ENCODE results near the gene PCBP3. TPM values are rescaled to one million over a fixed set of nuclear protein-coding genes. Genes with fewer than 3 reads are reported as not detected.

PCBP3 gene
- total RNA-seq, 2 experiments from 2014 or later, result 0.66 to 1.3 TPM

DNA sequence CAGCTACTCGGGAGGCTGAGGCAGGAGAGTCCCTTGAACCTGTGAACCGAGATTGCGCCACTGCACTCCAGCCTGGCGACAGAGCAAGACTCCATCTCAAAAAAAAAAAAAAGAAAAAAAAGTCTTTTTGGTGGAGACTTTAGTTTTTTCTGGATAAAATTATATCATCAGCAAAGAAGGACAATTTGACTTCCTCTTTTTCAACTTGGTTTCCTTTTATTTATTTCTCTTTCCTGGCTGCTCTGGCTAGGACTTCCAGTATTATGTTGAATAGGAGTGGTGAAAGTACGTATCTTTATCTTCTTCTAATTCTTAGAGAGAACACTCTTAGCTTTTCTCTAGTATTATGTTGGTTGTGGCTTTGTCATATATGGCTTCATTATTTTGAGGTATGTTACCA lies 130.8 kb downstream of the PCBP3 start:
- Mint-ChIP-seq H3K27me3 (peaks cover 4% of the 10 kb centered on the region), H3K27ac (no peak overlapping the region), H3K4me1 (peaks cover 9% of the 10 kb centered on the region), H3K9me3 (peaks cover 13% of the 10 kb centered on the region), H3K36me3 (peaks cover 3% of the 10 kb centered on the region), H3K4me3 (no peak overlapping the region)
- no peak for DNase-seq

GRCh38 chr21:45776971-45777370 lies 133.4 kb downstream of the PCBP3 start:
- Mint-ChIP-seq H3K9me3 (peaks cover 13% of the 10 kb centered on the region), H3K36me3 (peaks cover 3% of the 10 kb centered on the region), H3K4me3 (no peak overlapping the region), H3K4me1 (no peaks in the 10 kb centered on the region), H3K27me3 (peaks cover 4% of the 10 kb centered on the region), H3K27ac (no peak overlapping the region)
- DNase-seq, result no peak

- Mint-ChIP-seq H3K36me3 (peaks cover 3% of the 10 kb centered on the region), H3K27me3 (peaks cover 4% of the 10 kb centered on the region), H3K27ac (no peak overlapping the region), H3K4me1 (no peaks in the 10 kb centered on the region), H3K4me3 (no peak overlapping the region), H3K9me3 (peaks cover 13% of the 10 kb centered on the region)
- DNase-seq, result no peak
These were observed 135.2 kb downstream of the PCBP3 start for GRCh38 chr21:45778686-45779085.

DNA sequence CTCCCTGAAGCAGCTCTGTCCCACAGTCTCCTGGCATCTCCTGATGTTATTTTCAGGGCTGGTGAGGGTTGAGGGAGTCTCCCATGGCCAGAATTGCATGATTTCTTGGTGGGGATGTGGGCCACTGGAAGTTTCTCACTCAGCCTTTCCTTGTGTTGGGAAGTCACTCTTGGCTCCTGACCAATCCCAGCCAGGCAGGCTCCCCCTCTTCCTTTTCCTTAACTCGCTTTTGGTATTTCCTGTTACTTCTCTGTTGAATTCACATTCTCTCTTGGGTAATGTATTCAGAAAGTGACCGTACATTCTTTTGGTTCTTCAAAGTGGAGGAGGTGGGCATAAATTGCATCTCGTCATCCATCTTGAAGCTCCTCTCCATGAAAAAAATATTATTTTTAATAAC lies 135.7 kb downstream of the PCBP3 start:
- H3K27ac Mint-ChIP-seq, result no peak overlapping the region
- H3K4me1 Mint-ChIP-seq, result no peaks in the 10 kb centered on the region
- peaks cover 3% of the 10 kb centered on the region for H3K36me3 Mint-ChIP-seq
- H3K27me3 Mint-ChIP-seq, result peaks cover 4% of the 10 kb centered on the region
- H3K9me3 Mint-ChIP-seq, result peaks cover 13% of the 10 kb centered on the region
- H3K4me3 Mint-ChIP-seq, result no peak overlapping the region
- no peak for DNase-seq

GRCh38 chr21:45780647-45781046 lies 137.1 kb downstream of the PCBP3 start:
- Mint-ChIP-seq H3K27ac (no peak overlapping the region), H3K4me3 (no peak overlapping the region), H3K36me3 (peaks cover 3% of the 10 kb centered on the region), H3K4me1 (no peaks in the 10 kb centered on the region), H3K27me3 (peaks cover 4% of the 10 kb centered on the region), H3K9me3 (peaks cover 13% of the 10 kb centered on the region)
- no peak for DNase-seq

DNA sequence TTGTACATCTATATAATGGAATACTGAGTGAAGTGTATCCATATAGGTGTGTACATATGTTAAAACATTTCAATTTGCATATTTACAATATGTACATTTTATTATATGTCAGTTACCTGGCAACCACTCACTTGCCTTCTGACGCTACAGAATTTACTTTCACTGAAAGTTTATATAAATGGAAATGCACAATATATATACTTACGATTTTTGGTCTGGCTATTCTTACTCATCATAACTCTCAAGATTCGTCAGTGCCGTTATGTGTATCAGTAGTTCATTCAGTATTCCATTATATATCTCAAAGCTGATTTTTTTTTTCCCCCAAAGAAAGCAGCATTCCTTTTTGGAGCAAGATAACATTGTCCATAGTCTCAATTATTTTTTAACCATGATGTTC lies 138.2 kb downstream of the PCBP3 start:
- Mint-ChIP-seq H3K27ac (no peak overlapping the region), H3K4me1 (no peaks in the 10 kb centered on the region), H3K9me3 (peaks cover 10% of the 10 kb centered on the region), H3K27me3 (no peaks in the 10 kb centered on the region), H3K4me3 (no peak overlapping the region), H3K36me3 (peaks cover 3% of the 10 kb centered on the region)
- no peak for DNase-seq

DNA sequence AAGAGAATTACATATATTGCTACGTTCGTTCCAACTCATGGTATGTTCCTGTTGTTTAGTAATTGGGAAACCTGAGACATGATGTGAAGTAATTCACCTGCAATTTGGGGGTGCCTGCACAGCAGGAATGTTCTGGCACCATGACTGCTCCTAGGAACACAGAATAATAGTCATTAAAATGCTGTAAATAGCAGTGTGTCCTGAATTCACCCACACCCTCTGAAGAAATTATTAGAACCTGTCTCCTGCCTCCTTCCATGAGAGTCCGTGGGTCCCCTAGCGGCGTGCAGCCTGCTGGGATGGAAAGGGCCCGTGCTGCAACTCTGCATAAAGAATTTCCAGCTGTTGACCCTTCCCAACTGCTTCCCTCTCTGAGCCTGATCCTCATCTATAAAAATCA lies 143.1 kb downstream of the PCBP3 start:
- DNase-seq, result no peak
- H3K9me3 Mint-ChIP-seq, result no peaks in the 10 kb centered on the region
- no peak overlapping the region for H3K27ac Mint-ChIP-seq

GRCh38 chr21:45787371-45787770 lies 143.8 kb downstream of the PCBP3 start:
- H3K27ac Mint-ChIP-seq, result no peak overlapping the region

More for the DNA sequence above, 143.1 kb downstream of the PCBP3 start:
- no peak overlapping the region for H3K4me3 Mint-ChIP-seq
- H3K36me3 Mint-ChIP-seq, result no peaks in the 10 kb centered on the region
- H3K27me3 Mint-ChIP-seq, result no peaks in the 10 kb centered on the region
- H3K4me1 Mint-ChIP-seq, result no peaks in the 10 kb centered on the region

GRCh38 chr21:45788198-45788597 lies 144.7 kb downstream of the PCBP3 start:
- Mint-ChIP-seq H3K9me3 (no peaks in the 10 kb centered on the region), H3K4me3 (no peak overlapping the region), H3K4me1 (no peaks in the 10 kb centered on the region), H3K27me3 (no peaks in the 10 kb centered on the region), H3K36me3 (no peaks in the 10 kb centered on the region), H3K27ac (no peak overlapping the region)
- DNase-seq, result no peak

More at GRCh38 chr21:45787371-45787770, 143.8 kb downstream of the PCBP3 start:
- no peak overlapping the region for H3K4me3 Mint-ChIP-seq
- H3K9me3 Mint-ChIP-seq, result no peaks in the 10 kb centered on the region
- no peaks in the 10 kb centered on the region for H3K27me3 Mint-ChIP-seq
- no peaks in the 10 kb centered on the region for H3K4me1 Mint-ChIP-seq
- no peak for DNase-seq
- no peaks in the 10 kb centered on the region for H3K36me3 Mint-ChIP-seq

DNA sequence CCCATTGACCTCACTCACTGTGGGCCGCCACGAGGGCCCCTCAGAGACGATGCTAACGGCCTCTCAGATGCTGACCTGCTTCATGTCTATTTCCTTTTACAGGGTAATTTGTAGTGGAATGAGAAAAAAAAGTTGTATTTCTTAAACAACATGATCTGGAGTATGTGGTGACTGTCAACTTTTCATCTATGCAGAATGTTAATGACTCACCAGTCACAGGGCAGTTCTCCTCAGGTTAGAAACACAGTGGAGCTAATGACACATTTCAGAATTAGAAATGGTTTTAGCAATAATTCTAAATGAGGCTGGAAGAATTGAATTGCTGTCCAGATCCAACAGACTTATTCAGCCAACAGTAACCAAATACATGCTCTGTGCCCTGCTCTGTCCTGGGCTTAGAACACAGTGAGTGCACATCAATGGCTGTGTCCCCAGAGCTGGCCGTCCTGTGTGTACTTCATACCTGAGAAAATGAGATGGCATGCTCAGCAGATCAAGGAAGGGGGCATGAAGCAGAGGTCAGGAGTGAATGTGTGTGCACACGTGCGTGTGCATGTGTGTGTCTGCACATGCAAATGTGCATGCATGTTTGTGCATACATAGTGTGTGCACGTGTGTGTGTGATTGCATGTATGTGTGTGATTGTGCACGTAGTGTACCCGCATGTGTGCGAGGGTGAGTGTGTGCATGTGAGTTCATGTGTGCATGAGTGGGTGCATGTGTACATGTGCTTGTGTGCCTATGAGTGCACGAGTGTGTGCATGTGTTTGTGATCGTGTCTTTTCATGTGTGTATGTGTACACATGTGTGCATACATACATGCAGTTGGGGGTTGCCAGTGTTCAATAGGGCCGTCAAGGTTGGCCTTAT lies 145.3 kb downstream of the PCBP3 start:
- H3K27ac Mint-ChIP-seq, result no peak overlapping the region
- H3K4me1 Mint-ChIP-seq, result no peaks in the 10 kb centered on the region
- no peaks in the 10 kb centered on the region for H3K9me3 Mint-ChIP-seq
- no peak overlapping the region for H3K4me3 Mint-ChIP-seq
- H3K36me3 Mint-ChIP-seq, result no peaks in the 10 kb centered on the region
- H3K27me3 Mint-ChIP-seq, result no peaks in the 10 kb centered on the region
- DNase-seq, result no peak

DNA sequence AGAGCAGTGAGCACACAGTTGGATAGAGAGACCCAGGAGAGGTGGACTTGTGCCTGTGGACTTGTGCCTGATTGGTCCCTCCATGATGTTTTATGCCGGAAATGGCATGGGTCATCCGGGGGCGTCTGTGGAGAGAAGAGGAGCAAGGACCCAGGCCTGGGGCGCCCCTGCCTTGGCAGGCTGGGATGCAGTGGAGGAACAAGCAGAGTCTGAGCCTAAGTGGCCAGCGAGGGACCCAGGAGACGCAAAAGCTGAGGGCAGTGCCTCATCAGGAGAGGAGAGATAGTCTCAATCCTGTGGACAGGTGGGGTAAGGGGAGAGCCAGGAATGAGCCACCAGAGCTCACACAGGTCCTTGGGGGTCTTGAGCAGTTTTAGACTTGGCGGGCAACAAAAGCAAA lies 146.9 kb downstream of the PCBP3 start:
- H3K27me3 Mint-ChIP-seq, result no peaks in the 10 kb centered on the region
- no peaks in the 10 kb centered on the region for H3K36me3 Mint-ChIP-seq
- no peak for DNase-seq
- no peaks in the 10 kb centered on the region for H3K4me1 Mint-ChIP-seq
- H3K4me3 Mint-ChIP-seq, result no peak overlapping the region
- no peaks in the 10 kb centered on the region for H3K9me3 Mint-ChIP-seq
- H3K27ac Mint-ChIP-seq, result peak overlapping the region; percentile 49

- Mint-ChIP-seq H3K4me1 (no peaks in the 10 kb centered on the region), H3K4me3 (no peak overlapping the region), H3K36me3 (no peaks in the 10 kb centered on the region), H3K9me3 (no peaks in the 10 kb centered on the region), H3K27ac (no peak overlapping the region), H3K27me3 (no peaks in the 10 kb centered on the region)
- DNase-seq, result no peak
These were observed 148.3 kb downstream of the PCBP3 start for GRCh38 chr21:45791562-45792418.

DNA sequence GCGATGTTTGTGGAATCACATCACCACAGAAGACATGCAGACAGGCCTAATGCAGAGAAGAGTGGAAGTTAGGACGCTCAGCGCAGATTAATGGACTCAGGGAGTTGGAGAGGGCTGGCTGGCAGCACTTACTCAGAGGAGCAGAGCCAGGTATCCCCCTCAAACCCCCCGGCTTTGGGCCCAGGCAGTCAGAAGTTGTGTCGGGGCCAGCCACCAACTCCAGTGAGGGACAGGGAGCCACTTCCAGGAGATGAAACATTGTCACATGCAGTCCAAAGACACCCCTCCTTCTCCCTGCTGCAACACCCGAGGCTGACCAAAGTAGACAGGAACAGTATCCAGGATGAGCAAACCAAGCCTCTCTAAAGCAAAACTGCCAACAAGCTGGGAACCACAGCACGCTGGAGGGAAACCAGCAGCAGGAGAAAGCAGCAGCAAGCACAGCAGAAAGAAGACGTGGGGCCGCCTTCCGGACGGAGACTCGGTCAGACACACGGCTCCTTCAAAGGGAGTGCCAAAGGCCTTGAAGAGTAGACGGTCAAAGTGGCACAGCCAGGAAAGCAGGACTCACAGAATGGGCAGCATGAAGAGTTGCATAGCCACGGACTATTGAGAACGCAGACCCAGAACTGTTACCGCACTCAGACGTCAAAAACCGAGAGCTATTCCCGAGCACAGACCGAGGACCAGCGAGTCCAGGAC lies 149.3 kb downstream of the PCBP3 start:
- Mint-ChIP-seq H3K36me3 (no peaks in the 10 kb centered on the region), H3K4me3 (no peak overlapping the region), H3K27me3 (no peaks in the 10 kb centered on the region), H3K27ac (no peak overlapping the region), H3K9me3 (no peaks in the 10 kb centered on the region), H3K4me1 (no peaks in the 10 kb centered on the region)
- no peak for DNase-seq

DNA sequence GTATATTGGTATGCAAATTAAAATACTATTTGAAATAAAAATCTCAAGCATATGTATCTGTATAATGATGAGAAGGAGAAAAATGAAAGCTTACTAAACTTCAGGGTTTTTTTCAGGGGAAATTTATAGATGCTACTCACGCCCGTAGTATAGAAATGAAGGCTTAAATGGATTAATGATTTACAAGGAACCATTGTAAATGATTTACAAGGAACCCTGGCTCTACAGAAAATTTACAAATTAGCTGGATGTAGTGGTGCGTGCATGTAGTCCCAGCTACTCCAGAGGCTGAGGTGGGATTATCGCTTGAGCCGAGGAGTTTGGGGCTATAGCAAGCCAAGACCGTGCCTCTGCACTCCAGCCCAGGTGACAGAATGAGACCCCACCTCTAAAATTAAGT lies 150.5 kb downstream of the PCBP3 start:
- no peaks in the 10 kb centered on the region for H3K36me3 Mint-ChIP-seq
- H3K27me3 Mint-ChIP-seq, result no peaks in the 10 kb centered on the region
- no peak overlapping the region for H3K27ac Mint-ChIP-seq
- H3K4me3 Mint-ChIP-seq, result no peak overlapping the region
- no peak for DNase-seq
- no peaks in the 10 kb centered on the region for H3K9me3 Mint-ChIP-seq
- H3K4me1 Mint-ChIP-seq, result no peaks in the 10 kb centered on the region

DNA sequence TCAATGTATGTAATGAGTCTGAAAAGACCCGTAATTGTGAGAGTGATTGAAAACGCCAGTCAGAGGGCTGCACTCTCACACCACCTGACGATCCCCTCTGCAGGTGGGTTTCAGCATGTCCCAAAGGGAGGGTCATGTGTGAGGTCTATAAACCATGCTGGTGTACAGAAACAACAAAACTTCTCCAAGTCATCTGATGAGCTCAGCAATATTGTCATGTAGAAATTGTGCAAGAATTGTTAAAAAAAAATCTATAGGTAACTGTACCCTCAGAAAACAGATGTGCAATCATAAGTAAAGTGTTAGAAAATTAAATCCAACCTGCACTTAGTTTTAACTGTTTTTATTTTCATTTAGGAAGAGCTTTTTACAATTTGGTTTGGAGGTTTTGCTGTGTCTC lies 152.5 kb downstream of the PCBP3 start:
- Mint-ChIP-seq H3K4me3 (no peak overlapping the region), H3K9me3 (no peaks in the 10 kb centered on the region), H3K36me3 (no peaks in the 10 kb centered on the region), H3K4me1 (no peaks in the 10 kb centered on the region), H3K27me3 (no peaks in the 10 kb centered on the region), H3K27ac (no peak overlapping the region)
- DNase-seq, result no peak

Data from activated naive CD8-positive, alpha-beta T cell treated with anti-CD3 and anti-CD28 coated beads for 36 hours (primary cell).